Activated CD8-positive, alpha-beta memory T cell treated with anti-CD3 and anti-CD28 coated beads, Interleukin-2, amount 50 U/mL, for 4 hours (primary cell): ENCODE results near the gene TEN1.
"Not testable (repeated sequence)": the region's sequence is repeated elsewhere in the genome, so short reads cannot be mapped to it uniquely, and the experiment has no call there.

Experiments
- DNase-seq: peaks from one replicate; pipeline ENCODE4 v3.0.0-alpha.2; 2020

The TEN1 gene

DNA sequence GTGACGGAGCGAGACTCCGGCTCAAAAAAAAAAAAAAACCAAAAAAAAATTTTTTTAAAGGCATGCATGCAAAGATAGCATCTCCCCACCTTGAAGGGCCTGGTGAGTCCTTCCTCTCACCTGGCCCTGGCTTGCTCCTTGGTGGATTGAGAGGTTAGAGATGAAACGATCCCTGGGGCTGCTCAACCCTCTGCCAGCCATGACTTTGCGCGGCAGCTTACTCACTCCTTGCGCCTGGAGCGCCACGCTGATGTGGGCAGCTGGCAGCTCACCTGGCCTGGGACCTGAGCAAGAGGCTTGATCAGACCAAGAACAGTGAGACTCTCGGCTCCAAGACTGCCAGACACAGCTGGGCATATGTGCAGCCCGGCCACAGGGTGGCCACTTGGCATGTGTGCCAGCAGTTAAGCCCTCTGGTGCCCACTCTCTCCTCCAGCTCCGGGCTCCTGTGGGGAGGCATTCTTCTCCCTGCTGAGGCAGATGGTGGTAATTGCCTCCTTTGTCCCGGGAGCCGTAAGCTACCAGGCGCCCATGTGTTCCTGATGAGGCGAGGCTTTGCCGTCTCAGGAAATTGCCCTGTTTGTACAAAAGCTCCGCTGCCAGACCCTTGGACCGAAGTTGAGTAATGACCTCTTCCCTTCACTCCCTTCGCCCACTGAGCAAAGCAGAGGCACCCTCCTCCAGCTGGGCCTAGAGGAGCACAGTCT is 53.2 kb downstream of the TEN1 start:
- DNase-seq = no peak

DNA sequence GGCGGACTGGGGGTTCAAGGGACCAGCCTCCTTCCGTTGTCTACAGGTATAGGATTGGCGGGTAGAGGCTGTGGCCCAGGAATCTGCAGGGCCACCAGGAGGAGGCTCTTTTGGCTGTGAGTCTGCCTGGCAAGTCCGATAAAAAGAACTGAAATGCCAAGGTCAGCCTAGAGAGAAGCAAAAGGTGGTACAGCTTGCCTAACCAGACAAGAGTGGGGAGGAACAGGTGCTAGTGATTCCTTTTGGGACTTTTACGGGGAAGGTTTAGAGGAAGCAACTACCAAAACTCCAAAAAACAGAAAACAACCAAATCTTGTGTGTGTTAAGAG is 53.7 kb downstream of the TEN1 start:
- DNase-seq = no peak

DNA sequence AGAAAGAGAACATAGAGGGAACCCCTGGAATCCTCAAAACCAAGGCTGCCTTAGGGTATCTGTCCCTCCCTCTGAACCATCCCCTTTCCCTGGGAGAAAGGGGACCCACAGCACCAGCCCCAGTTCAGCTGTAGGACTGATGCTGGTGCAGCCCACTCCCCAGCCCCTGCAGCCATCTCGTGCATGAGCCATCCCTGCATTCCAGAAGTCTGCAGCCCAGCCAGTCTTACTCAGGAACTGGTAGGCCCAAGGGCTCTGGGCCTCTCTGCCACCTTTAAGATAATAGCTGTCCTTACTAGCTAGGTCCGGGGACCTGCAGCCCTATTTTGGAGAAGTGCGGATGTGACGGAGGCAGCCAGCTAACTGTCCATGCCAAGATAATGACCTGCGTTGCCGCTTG is 54.1 kb downstream of the TEN1 start:
- no peak for DNase-seq

DNA sequence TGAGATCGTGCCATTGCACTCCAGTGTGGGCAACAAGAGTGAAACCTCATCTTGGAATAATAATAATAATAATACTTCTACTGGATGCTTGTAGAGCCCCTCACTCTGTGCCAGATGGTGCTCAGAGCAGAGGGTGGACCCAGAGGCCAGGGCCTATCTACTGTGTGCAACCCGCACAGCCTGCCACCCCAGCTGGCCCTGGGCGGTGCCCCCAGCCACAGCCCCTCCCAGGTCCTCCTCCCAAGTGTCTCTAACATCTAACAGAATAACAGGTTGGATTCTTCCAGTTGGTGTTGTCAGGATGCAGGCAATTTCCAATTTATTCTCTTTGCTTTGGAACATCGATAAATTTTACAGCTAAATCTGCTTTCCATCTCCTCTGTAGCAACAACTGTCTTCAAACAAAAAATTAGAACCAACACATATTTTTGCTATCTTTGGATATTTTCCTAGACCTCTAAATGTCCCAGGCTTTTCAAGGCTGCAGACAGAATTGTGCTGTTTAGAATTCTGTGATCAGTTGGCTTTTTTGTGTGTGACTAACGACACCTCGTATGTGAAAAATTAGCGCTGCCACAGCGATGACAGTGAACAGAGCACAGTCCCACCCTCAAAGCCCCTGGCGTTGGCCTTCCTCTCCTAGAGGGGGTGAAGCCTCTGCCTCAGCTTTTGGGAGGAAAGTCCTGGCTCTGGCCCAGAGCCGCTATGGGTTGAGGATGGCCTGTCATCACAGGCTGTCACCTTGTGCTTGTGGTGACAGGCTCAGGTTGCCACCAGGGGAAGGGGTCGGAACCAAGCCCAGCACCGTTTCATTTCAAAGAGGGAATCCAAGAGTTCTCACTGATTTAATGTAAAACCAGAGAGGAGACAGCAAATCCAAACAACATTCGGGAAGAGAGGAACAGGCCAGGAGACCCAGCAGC is 55.6 kb downstream of the TEN1 start:
- DNase-seq = no peak

DNA sequence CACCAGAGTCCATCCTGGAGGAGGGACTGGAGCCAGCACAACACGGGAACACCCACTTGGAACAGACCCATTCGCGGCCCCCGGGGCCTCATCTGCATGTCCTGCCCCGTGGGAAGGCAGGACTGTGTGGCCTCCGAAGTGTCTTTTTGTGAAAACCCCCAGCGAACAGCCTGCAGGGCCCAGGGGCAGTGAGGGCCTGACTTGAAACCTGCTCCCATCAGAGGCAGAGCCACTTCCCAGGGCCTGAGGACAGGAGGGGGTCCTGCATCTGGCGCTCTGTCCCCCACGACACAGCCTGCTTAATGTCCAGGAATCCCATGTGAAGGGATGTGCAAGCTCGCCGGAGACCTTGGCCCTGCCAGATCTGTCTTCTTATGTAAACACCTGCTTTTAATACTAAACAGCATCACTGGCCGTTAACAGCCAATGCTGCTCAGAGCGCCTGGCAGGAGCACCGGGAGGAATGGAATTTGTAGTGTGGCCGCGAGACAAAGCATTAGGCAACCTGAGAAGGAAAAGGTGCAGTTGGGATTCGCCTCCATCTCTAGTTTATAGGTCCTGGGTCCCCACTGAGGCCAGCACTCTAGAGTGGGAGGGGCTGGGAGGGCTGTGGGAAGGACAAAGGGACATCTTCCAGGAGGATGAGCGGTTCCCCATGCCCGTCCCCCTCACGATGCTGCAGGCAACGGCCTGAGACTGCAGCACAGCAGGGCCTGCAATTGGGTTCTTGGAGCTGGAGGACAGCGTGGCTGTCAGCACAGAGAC is 57.6 kb downstream of the TEN1 start:
- no peak for DNase-seq

DNA sequence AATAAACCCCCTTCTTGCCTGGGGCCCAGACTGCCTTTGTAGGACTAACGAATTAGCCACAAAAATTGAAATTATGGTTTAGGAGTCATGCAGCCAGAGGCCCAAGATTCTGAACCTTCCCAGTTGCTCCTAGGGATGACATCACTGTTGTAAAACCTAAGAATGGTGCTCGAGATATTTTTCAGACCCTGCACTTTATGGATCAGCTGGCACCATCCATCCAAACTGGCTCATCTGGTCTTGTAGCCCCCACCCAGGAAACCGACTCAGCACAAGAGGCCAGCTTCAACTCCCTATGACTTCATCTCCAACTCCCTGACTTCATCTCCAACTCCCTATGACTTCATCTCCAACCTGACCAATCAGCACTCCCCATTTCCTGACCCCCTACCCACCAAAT is 59.0 kb downstream of the TEN1 start:
- no peak for DNase-seq

DNA sequence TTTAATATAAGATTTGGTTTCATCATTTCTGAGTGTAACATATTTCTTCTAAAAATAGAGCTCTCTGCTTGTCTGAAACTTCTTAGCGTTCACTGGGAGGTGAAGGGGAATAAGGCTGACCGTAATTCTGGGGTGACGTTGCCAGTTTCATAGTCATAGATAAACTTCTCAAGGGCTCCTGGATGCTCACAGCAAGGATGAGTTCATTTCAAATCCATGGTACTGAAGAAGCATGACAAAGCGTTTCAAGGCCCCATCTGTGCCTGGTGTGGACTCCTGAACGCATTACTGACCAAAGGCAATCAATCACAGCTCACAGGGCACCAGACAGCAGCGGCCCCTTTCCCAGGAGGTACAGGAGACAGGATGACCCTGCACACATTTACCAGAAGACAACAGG is 60.1 kb downstream of the TEN1 start:
- DNase-seq = no peak

DNA sequence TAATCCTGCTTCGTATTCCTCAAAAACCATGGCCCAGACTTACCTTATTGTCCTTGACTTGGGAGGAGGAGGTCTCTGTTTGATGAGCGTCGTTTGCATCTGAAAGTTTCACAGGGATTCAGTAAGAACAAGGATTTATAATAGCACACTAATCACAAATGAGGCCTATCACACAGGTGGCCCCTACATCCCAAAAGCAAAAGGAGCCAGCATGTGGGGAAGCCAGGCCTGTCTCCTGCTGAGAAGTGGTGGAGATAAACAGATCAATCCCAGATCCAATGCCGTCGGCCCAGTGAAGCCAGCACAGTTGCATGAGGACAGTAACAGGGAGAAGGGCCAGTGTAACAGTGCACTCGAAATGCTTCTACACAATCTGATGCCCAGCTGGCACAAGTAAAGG is 61.3 kb downstream of the TEN1 start:
- DNase-seq = no peak

DNA sequence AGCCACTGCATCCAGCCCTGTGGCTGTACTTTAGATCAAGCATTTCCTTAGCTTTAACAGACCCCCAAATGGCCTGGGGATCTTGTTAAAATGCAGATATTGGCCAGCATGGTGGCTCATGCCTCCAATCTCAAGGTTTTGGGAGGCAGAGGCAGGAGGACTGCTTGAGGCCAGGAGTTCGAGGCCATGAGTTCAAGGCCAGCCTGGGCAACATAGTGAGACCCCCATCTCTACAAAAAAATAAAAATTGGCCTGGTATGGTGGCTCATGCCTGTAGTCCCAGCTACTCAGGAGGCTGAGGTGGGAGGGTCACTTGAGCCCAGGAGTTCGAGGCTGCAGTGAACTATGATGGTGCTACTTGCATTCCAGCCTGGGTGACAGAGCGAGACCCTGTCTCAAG is 63.8 kb downstream of the TEN1 start:
- not testable (repeated sequence) for DNase-seq

DNA sequence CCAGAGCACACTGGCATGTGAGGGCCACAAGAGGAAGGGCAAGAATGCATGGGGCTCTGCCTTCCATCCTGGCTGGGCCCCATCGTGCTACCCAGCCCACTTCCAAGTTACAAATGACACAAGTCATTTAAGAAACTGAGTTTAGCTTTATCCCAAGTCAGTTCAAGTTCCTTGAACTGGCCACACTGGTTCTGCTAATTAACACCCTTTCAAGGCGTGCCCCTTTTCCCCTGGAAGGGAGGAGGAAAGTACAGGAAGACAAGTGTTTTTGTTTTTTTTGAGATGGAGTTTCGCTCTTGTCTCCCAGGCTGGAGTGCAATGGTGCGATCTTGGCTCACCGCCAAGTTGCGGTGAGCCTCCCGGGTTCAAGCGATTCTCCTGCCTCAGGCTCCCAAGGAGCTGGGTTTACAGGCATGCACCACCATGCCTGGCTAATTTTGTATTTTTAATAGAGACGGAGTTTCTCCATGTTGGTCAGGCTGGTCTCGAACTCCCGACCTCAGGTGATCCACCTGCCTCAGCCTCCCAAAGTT is 65.5 kb downstream of the TEN1 start:
- DNase-seq = not testable (repeated sequence)

DNA sequence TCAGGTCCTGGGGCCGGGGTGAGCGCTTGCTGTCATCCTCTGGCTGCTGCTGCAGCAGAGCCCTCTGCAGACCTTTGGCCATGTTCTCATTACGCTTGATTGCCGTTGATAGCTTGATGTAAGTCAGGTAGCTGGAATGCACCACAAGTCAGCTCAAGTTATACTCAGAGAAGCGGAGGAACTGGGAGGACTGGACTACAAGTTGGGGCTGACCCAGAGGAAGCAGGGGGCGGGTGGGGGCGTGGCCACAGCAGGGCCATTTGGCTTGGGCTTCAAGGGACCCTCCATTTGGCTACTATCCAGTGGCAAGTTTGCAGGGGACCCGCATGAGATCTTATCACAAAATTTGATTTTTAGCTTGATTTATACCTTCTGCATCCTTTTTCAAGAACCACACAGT is 67.0 kb downstream of the TEN1 start:
- no peak for DNase-seq

DNA sequence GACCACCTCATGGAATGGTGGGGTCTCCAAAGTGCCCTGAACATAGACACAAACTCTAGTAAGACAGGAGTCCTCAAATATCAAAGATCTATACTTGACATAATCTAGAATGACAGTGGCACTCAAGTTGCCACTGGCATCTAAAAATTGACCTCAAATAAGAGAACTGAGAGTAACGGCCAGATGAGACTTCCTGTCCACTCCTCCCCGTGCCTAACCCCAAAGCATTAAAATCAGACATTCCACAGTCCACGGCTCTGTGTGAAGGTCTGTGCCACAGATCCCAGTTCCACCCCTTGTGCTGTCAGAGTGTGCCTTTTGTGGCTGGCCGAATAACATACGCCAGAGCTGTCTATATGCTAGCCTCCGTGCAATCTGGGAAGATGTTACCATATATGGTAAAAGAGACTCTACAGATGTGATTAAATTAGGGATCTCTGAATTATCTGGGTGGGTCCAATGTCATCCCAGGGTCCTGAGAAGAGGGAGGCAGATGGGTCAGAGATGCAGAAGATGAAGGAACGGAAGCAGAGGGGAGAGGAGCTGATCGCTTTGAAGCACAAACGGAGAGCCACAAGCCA is 69.1 kb downstream of the TEN1 start:
- DNase-seq = no peak

DNA sequence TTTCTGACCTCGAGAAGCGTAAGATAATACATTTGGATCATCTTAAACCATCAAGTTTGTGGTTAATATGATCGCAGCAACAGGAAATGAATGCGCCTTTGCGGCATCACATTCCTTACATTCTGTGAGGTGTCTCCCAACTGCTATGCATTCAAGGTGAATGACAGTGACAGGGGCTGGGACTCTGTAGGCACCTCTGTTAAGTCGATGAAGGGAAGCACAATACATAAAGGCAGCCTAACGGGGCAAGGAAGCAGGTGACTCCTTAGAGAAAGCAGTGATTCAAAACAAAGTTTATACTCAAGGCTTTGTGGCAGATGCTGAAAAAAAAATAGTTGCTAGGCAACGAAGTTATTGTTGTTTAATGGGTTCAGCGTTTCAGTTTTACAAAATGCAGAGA is 69.7 kb downstream of the TEN1 start:
- DNase-seq = no peak

DNA sequence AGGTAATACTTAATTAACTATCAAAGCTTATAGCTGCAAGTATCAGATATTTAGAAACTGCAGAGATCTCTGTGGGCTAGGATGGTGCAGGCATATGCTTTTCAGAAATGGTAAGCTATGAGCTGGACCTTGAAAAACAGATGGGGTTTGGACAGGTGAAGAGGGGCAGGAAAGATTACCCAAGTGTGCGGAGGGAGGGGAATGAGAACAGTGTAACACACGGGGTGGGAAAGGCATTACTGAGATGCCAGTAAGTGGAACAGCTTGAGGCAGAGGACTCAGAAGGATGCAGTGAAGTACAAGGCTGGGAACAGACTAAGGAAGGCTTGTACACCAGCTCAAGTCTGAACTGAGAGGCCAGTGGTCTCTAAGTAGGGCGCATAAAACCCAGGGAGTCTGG is 70.2 kb downstream of the TEN1 start:
- no peak for DNase-seq

DNA sequence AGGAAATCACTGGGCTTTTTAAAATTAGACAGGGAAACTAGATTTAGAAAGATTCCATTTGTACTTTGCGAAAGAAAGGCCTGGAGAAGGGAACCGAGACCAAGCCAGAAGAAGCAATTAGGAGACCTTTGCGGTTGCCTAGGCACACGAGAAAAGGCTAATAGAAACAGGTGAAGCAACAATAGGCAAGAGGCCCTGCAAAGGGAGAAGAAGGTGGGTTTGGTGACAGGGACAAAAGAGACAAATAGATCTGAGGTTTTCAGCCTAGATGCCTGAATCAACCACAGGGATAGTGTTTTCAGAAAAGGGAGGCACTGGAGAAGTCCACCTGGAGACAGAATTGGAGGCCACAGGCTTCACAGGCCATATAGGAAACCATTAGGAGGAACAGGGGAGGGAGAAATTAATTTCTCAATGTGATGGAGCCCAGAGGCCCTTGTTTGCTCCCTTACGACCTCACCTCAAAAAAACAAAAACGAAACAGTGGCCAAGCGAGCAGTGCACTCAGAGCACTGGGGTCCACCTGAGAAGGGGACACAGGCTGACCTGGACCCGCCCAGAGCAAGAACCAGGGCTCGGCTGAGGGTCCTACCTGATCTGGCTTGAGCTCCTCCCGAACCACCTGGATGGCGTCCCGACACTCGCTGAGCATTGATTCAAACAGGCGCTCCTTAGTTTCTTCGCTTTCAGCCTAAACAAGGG is 70.9 kb downstream of the TEN1 start:
- DNase-seq = no peak
